Upper lobe of left lung (tissue), 6 donors: ENCODE results near the gene RTTN. TPM values are rescaled to one million over a fixed set of nuclear protein-coding genes. Genes with fewer than 3 reads are reported as not detected.
"Not testable (repeated sequence)": the region's sequence is repeated elsewhere in the genome, so short reads cannot be mapped to it uniquely, and the experiment has no call there.

Source experiments
- ATAC-seq, 2 donors: fragments of 200-7000 bp; cut with Tn5 transposase; one replicate each; pipeline ENCODE4 v1.9.1; 2022; ENCODE audit warnings: mild to moderate bottlenecking in 2 of 2, moderate library complexity in 2 of 2; ENCODE audit not compliant: low FRiP score in 2 of 2
- DNase-seq, 2 donors: peaks; one replicate each; pipeline ENCODE4 v3.0.0-alpha.2; 2019 to 2020
- H3K27ac ChIP-seq, 4 donors: fragments of 200-600 bp; sonication (generic); one replicate each; pipeline ENCODE4 v1.5.1; 2016 to 2019
- H3K27me3 ChIP-seq, 4 donors: fragments of 200-600 bp; sonication (generic); one replicate each; pipeline ENCODE4 v1.5.1; 2017 to 2019
- H3K36me3 ChIP-seq, 4 donors: fragments of 200-600 bp; sonication (generic); one replicate each; pipeline ENCODE4 v1.5.1; 2016 to 2019
- H3K4me1 ChIP-seq, 4 donors: fragments of 200-600 bp; sonication (generic); one replicate each; pipeline ENCODE4 v1.5.1; 2018 to 2019
- H3K4me3 ChIP-seq, 4 donors: fragments of 200-600 bp; sonication (generic); one replicate each; pipeline ENCODE4 v1.5.1; 2017 to 2019; ENCODE audit warnings: mild to moderate bottlenecking in 2 of 4, moderate library complexity in 1 of 4
- H3K9me3 ChIP-seq, 4 donors: fragments of 200-600 bp; sonication (generic); one replicate each; pipeline ENCODE4 v1.5.1; 2018 to 2019
- EP300 ChIP-seq, 4 donors: sonication (generic); formaldehyde crosslinking; IDR thresholded peaks; one replicate each; pipeline ENCODE4 v1.5.1; 2017; ENCODE audit warnings: antibody characterized with exemption in 4 of 4, control low read depth in 2 of 4
- POLR2A ChIP-seq, 4 donors: fragments of 450-650 bp; IDR thresholded peaks; one replicate each; pipeline ENCODE4 v1.5.1; 2016 to 2017; ENCODE audit warnings: antibody characterized with exemption in 4 of 4, mild to moderate bottlenecking in 2 of 4
- POLR2AphosphoS5 ChIP-seq, 2 donors: sonication (generic); formaldehyde crosslinking; IDR thresholded peaks; one replicate each; pipeline ENCODE4 v1.5.1; 2017; ENCODE audit warnings: antibody characterized with exemption in 2 of 2
- WGBS, 2 donors: methylation state at CpG; one replicate each; pipeline ENCODE4 v1.1.5; 2017 to 2018; 5-methylcytosine and 5-hydroxymethylcytosine counted together
- total RNA-seq, 6 donors: library from RNA; depleted of rRNA in 4 of 6; stranded (reverse); fragments of >200 nt in 4 of 6; gene quantifications; one replicate each; pipeline versions ENCODE4 v1.1.0 to v1.2.1, GENCODE V29; 2016 to 2021
- TF ChIP-seq, protein P1 (sequence below), 6 experiments: fragments of 450-650 bp in 4 of 6; fragments of 200-600 bp in 2 of 6; sonication (generic) in 2 of 6; IDR thresholded peaks; one replicate each; pipeline ENCODE4 v1.5.1; 2016 to 2019; ENCODE audit warnings: antibody characterized with exemption in 6 of 6
- donor health status: DM: no; HTN: no; CAD: no; lungs with moderate emphysema.
- donor health status: DM: no; HTN: yes; CAD: no; lungs with severe emphysema.

RTTN gene
- total RNA-seq, 6 donors from 2014 or later: 8.3 to 32.9 (median 12.5) TPM

DNA sequence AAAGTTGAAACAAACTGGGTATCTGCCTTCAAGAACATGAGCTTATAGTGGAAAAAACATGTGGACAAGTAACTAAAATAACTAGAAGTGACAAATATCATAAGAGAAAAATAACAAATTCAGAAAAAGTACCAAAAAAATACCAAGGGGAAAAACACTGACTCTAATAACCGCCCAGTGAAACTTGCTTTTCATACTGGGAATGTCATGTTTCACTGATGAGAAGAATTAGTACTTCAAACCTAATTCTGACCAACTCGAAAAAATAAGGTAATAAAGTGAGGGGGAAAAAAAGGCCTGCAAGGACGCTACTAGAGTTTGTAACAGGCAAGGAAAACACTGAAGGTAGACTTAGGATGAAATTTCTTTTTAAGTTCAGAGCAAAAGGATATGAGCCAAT is 83.6 kb downstream of the RTTN start:
- Histone ChIP-seq H3K4me3 (no peak overlapping the region), H3K36me3 (peaks cover 0 to 12% (median 0%) of the 10 kb centered on the region in 4 donors), H3K4me1 (no peaks in the 10 kb centered on the region), H3K9me3 (no peaks in the 10 kb centered on the region), H3K27me3 (no peaks in the 10 kb centered on the region), H3K27ac (no peak overlapping the region)
- ATAC-seq: no peak
- 88 to 90% methylated on average over 3 of the region's 3 CpGs for WGBS, 2 donors
- TF ChIP-seq, protein P1, sequence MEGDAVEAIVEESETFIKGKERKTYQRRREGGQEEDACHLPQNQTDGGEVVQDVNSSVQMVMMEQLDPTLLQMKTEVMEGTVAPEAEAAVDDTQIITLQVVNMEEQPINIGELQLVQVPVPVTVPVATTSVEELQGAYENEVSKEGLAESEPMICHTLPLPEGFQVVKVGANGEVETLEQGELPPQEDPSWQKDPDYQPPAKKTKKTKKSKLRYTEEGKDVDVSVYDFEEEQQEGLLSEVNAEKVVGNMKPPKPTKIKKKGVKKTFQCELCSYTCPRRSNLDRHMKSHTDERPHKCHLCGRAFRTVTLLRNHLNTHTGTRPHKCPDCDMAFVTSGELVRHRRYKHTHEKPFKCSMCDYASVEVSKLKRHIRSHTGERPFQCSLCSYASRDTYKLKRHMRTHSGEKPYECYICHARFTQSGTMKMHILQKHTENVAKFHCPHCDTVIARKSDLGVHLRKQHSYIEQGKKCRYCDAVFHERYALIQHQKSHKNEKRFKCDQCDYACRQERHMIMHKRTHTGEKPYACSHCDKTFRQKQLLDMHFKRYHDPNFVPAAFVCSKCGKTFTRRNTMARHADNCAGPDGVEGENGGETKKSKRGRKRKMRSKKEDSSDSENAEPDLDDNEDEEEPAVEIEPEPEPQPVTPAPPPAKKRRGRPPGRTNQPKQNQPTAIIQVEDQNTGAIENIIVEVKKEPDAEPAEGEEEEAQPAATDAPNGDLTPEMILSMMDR (IDR thresholded peaks at IDR 0.05): no peak
- no peak for TF ChIP-seq EP300 (IDR thresholded peaks at IDR 0.05)
- TF ChIP-seq POLR2AphosphoS5 (IDR thresholded peaks at IDR 0.05): no peak
- TF ChIP-seq POLR2A (IDR thresholded peaks at IDR 0.05): no peak
- DNase-seq: no peak

DNA sequence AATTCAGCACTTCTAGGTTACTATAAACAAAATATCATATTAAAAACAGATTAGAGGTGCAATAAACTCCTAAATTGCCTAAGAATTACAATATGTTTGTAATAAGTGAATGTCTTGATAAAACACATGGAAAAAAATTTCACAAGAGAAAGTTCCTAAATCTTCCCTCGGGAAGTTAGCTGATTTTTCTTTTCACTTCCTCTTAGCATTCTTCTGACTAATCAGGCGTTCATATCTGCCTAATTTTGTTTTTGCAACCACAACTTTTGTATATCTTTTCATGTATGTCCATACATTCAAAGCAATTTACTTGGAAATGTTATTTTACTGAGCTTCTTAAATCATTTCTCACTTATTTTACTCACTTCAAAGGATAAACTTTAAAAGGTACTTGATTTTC is 88.5 kb downstream of the RTTN start:
- no peak for DNase-seq
- no peaks in the 10 kb centered on the region for H3K27me3 ChIP-seq
- H3K4me1 ChIP-seq: no peaks in the 10 kb centered on the region
- TF ChIP-seq, protein P1 (IDR thresholded peaks at IDR 0.05): no peak
- TF ChIP-seq EP300 (IDR thresholded peaks at IDR 0.05): no peak
- no peak for TF ChIP-seq POLR2A (IDR thresholded peaks at IDR 0.05)
- no peak for ATAC-seq
- H3K4me3 ChIP-seq: no peak overlapping the region
- no peaks in the 10 kb centered on the region for H3K9me3 ChIP-seq
- H3K27ac ChIP-seq: no peak overlapping the region
- H3K36me3 ChIP-seq: peaks cover 0 to 18% (median 0%) of the 10 kb centered on the region in 4 donors
- 51 to 66% methylated on average over 2 of the region's 2 CpGs for WGBS, 2 donors

DNA sequence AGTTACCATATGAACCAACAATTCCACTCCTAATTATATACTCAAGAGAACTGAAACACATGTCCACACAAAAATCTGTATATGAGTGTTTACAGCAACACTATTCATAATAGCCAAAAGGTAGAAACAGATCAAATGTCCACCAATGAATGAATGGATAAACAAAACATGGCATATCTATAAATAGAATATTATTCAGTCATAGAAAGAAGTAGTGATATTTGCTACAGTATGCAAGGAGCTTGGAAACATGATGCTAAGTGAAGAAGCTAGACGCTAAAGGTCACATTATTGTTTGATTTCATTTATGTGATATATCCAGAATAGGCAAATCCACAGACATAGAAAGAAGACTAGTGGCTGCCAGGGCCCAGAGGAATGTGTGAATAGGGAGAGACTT is 92.0 kb downstream of the RTTN start:
- no peak overlapping the region for H3K4me3 ChIP-seq
- no peak overlapping the region for H3K27ac ChIP-seq
- no peaks in the 10 kb centered on the region for H3K27me3 ChIP-seq
- peaks cover 2 to 38% (median 7%) of the 10 kb centered on the region in 4 donors for H3K36me3 ChIP-seq
- 100% methylated on average over 1 of the region's 1 CpG for WGBS, 2 donors
- DNase-seq (no peak), ATAC-seq (no peak)
- TF ChIP-seq, protein P1 (IDR thresholded peaks at IDR 0.05): no peak
- no peak for TF ChIP-seq POLR2A (IDR thresholded peaks at IDR 0.05)
- no peak for TF ChIP-seq POLR2AphosphoS5 (IDR thresholded peaks at IDR 0.05)
- TF ChIP-seq EP300 (IDR thresholded peaks at IDR 0.05): no peak
- no peaks in the 10 kb centered on the region for H3K9me3 ChIP-seq
- H3K4me1 ChIP-seq: no peaks in the 10 kb centered on the region

DNA sequence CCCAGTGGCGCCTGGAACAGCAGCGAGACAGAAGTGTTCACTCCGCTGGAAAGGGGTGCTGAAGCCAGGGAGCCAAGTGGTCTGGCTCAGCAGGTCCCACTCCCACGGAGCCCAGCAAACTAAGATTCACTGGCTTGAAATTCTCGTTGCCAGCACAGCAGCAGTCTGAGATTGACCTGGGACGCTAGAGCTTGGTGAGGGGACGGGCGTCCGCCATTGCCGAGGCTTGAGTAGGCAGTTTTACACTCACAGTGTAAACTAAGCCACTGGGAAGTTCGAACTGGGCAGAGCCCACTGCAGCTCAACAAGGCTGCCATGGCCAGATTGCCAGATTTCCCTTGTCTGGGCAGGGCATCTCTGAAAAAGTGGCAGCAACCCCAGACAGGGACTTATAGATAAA is 94.8 kb downstream of the RTTN start:
- DNase-seq (no peak), ATAC-seq (no peak)
- no peaks in the 10 kb centered on the region for H3K4me1 ChIP-seq
- TF ChIP-seq, protein P1 (IDR thresholded peaks at IDR 0.05): no peak
- TF ChIP-seq POLR2AphosphoS5 (IDR thresholded peaks at IDR 0.05): no peak
- TF ChIP-seq POLR2A (IDR thresholded peaks at IDR 0.05): no peak
- TF ChIP-seq EP300 (IDR thresholded peaks at IDR 0.05): no peak
- 98 to 100% methylated on average over 6 to 11 of the region's 11 CpGs for WGBS, 2 donors
- H3K27ac ChIP-seq: no peak overlapping the region
- H3K27me3 ChIP-seq: no peaks in the 10 kb centered on the region
- no peaks in the 10 kb centered on the region for H3K9me3 ChIP-seq
- no peak overlapping the region for H3K4me3 ChIP-seq
- H3K36me3 ChIP-seq: peaks cover 2 to 52% (median 7%) of the 10 kb centered on the region in 4 donors

GRCh38 chr18:70107091-70107490 is 98.4 kb downstream of the RTTN start:
- no peaks in the 10 kb centered on the region for H3K4me1 ChIP-seq
- no peak overlapping the region for H3K4me3 ChIP-seq
- no peak for ATAC-seq
- no peaks in the 10 kb centered on the region for H3K9me3 ChIP-seq
- WGBS, 2 donors: 84% methylated on average over 6 of the region's 6 CpGs
- H3K36me3 ChIP-seq: peaks cover 5 to 58% (median 9%) of the 10 kb centered on the region in 4 donors
- H3K27me3 ChIP-seq: no peaks in the 10 kb centered on the region
- no peak for TF ChIP-seq POLR2AphosphoS5 (IDR thresholded peaks at IDR 0.05)
- TF ChIP-seq, protein P1 (IDR thresholded peaks at IDR 0.05): no peak
- no peak for TF ChIP-seq EP300 (IDR thresholded peaks at IDR 0.05)
- TF ChIP-seq POLR2A (IDR thresholded peaks at IDR 0.05): no peak
- no peak overlapping the region for H3K27ac ChIP-seq
- no peak for DNase-seq

DNA sequence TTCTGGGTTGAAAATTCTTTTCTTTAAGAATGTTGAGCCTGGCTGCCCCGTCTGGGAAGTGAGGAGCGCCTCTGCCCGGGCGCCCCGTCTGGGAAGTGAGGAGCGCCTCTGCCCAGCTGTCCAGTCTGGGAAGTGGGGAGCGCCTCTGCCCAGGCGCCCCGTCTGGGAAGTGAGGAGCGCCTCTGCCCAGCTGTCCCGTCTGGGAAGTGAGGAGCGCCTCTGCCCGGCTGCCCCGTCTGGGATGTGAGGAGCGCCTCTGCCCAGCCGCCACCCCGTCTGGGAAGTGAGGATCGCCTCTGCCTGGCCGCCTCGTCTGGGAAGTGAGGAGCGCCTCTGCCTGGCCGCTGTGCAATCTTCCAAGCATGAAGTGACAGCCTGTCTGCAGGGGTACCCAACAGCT is 102.6 kb downstream of the RTTN start:
- WGBS, 2 donors: 95 to 100% methylated on average over 10 to 22 of the region's 22 CpGs
- H3K4me1 ChIP-seq, ATAC-seq, H3K27me3 ChIP-seq, H3K4me3 ChIP-seq, H3K27ac ChIP-seq: not testable (repeated sequence)
- H3K36me3 ChIP-seq: peaks cover 0 to 35% (median 4%) of the 10 kb centered on the region in 4 donors
- peak in 1 of 2 donors; percentile 51 for DNase-seq
- peaks cover 3 to 12% (median 10%) of the 10 kb centered on the region in 4 donors for H3K9me3 ChIP-seq
